K562 (cell line): ENCODE data around the gene TNFAIP8L2. TPM values are rescaled to one million over a fixed set of nuclear protein-coding genes. Genes with fewer than 3 reads are reported as not detected.

Experiments used
- CBX3 ChIP-seq, 2 experiments: IDR thresholded peaks; 1 replicate in 1 of 2; 2 replicates in 1 of 2; pipeline ENCODE4 v1.6.1; 2012; ENCODE audit warnings: inconsistent platforms in 2 of 2, low read length in 2 of 2, borderline replicate concordance in 1 of 2, control low read depth in 1 of 2
- E2F1 ChIP-seq: sonication (generic); formaldehyde crosslinking; IDR thresholded peaks from 2 replicates; pipeline ENCODE4 v1.8.1; 2023; ENCODE audit warnings: mild to moderate bottlenecking, missing genetic modification reagents, moderate library complexity
- GABPA ChIP-seq: fragments of 200-800 bp; sonication (Bioruptor generic); conservative IDR thresholded peaks from 2 replicates; pipeline ENCODE4 v1.6.1; 2016; ENCODE audit warnings: low read depth, missing genetic modification characterization, missing compliant biosample characterization
- NR0B1 ChIP-seq: fragments of 450-650 bp; IDR thresholded peaks from one replicate; pipeline ENCODE4 v1.6.1; 2018; ENCODE audit warnings: mild to moderate bottlenecking, moderate library complexity; ENCODE audit not compliant: partially characterized antibody
- PKNOX1 ChIP-seq: fragments of 450-650 bp; IDR thresholded peaks from 2 replicates; pipeline ENCODE4 v1.6.1; 2016
- POLR2B ChIP-seq: fragments of 450-650 bp; IDR thresholded peaks from 2 replicates; pipeline ENCODE4 v1.6.1; 2018; ENCODE audit warnings: low read depth; ENCODE audit not compliant: partially characterized antibody
- SETDB1 ChIP-seq: IDR thresholded peaks from one replicate; pipeline ENCODE4 v1.6.1; 2012; ENCODE audit warnings: low read length, control low read depth, inconsistent platforms
- TCF3 ChIP-seq: sonication (generic); formaldehyde crosslinking; IDR thresholded peaks from 2 replicates; pipeline ENCODE4 v1.4.0; 2020; ENCODE audit warnings: mild to moderate bottlenecking, missing genetic modification reagents
- ZBTB40 ChIP-seq, 2 experiments: fragments of 450-650 bp in 1 of 2; sonication (generic) in 1 of 2; formaldehyde crosslinking in 1 of 2; IDR thresholded peaks; 2 replicates each; pipeline versions ENCODE4 v1.7.1 to v1.9.0; 2016 to 2022; ENCODE audit warnings: inconsistent platforms in 1 of 2, mild to moderate bottlenecking in 1 of 2, missing genetic modification reagents in 1 of 2
- ZMIZ1 ChIP-seq, 2 experiments: fragments of 150-350 bp in 1 of 2; IDR thresholded peaks; 2 replicates each; pipeline ENCODE4 v1.6.1; 2012 to 2016; ENCODE audit warnings: low read depth in 2 of 2, low read length in 2 of 2, mild to moderate bottlenecking in 1 of 2, moderate library complexity in 1 of 2
- ZNF217 ChIP-seq: sonication (generic); formaldehyde crosslinking; IDR thresholded peaks from 2 replicates; pipeline ENCODE4 v1.8.0; 2022; ENCODE audit warnings: mild to moderate bottlenecking, missing genetic modification reagents
- polyA plus RNA-seq, 8 experiments: library from polyadenylated mRNA; depleted of rRNA in 4 of 8; stranded (reverse) in 5 of 8; unstranded in 3 of 8; fragments of >200 nt; fragmentation: Nextera tagmentation in 2 of 8; fragmentation: Illumina TruSeq in 1 of 8; extraction: Ambion mirVana in 2 of 8; extraction: Trizol in 1 of 8; gene quantifications; 2 replicates each; pipeline versions ENCODE4 v1.2.1 to v1.2.3, GENCODE V29; 2011 to 2014; ENCODE audit warnings: inconsistent platforms in 1 of 8, missing spikeins in 1 of 8
- total RNA-seq, 7 experiments: library from RNA; depleted of rRNA in 6 of 7; stranded (reverse); fragments of >200 nt in 6 of 7; fragmentation: Illumina TruSeq in 2 of 7; extraction: Trizol in 2 of 7; gene quantifications; 2 replicates each; pipeline versions ENCODE4 v1.2.1 to v1.2.3, GENCODE V29; 2011 to 2021; ENCODE audit warnings: low replicate concordance in 1 of 7

TNFAIP8L2 gene
- total and polyA plus RNA-seq, 9 of the 15 experiments (the other 6 are each of a cell fraction or from before 2014, with no cell fraction given) = 0.05 to 1.7 (median 0.52) TPM

GRCh38 chr1:151197863-151198253, 41.4 kb downstream of the TNFAIP8L2 start (continued):
- no peak for TF ChIP-seq TCF3
- no peak for TF ChIP-seq ZNF217 (CRISPR knock-in tag)
- peak in 1 of 2 experiments; percentile 2; a peak in 1 of 3 replicates for TF ChIP-seq CBX3 (IDR thresholded peaks at IDR 0.05; ENCODE audit: borderline replicate concordance in 1 of 2, low read length in 2 of 2)
- TF ChIP-seq NR0B1 = no peak
- no peak for TF ChIP-seq GABPA (tag)
- TF ChIP-seq E2F1 (CRISPR knock-in tag) = no peak
- TF ChIP-seq POLR2B = no peak
- TF ChIP-seq SETDB1 = no peak
- TF ChIP-seq PKNOX1 = peak; percentile 59
- TF ChIP-seq ZBTB40 (IDR thresholded peaks at IDR 0.05) = peak; percentile 31
- TF ChIP-seq ZBTB40 (CRISPR knock-in tag; IDR thresholded peaks at IDR 0.05) = no peak
- no peak for TF ChIP-seq ZMIZ1 (IDR thresholded peaks at IDR 0.05; ENCODE audit: low read depth in 2 of 2, low read length in 2 of 2)
